HG03571 (cell line): ENCODE results near the gene SLC35G6.
A peak's percentile ranks its signal among the peaks of the same experiment; 100 is the strongest.
"Not testable (repeated sequence)": the region's sequence is repeated elsewhere in the genome, so short reads cannot be mapped to it uniquely, and the experiment has no call there.

Experiments
- ATAC-seq: cut with Tn5 transposase; IDR thresholded peaks from one replicate; pipeline ENCODE4 v1.9.1; 2021; ENCODE audit not compliant: unreplicated experiment

Gene SLC35G6

GRCh38 chr17:7478276-7479212 lies 2.7 kb upstream of the SLC35G6 start:
- ATAC-seq = no peak

- no peak for ATAC-seq
Observed at GRCh38 chr17:7479213-7480088, 1.8 kb upstream of the SLC35G6 start, which contains the start of gene ZBTB4. ZBTB4 (minus strand) TSS chr17:7479631; CDS start chr17:7466801, 12,830 bp downstream.

GRCh38 chr17:7480089-7480384 lies 1.2 kb upstream of the SLC35G6 start:
- no peak for ATAC-seq

DNA sequence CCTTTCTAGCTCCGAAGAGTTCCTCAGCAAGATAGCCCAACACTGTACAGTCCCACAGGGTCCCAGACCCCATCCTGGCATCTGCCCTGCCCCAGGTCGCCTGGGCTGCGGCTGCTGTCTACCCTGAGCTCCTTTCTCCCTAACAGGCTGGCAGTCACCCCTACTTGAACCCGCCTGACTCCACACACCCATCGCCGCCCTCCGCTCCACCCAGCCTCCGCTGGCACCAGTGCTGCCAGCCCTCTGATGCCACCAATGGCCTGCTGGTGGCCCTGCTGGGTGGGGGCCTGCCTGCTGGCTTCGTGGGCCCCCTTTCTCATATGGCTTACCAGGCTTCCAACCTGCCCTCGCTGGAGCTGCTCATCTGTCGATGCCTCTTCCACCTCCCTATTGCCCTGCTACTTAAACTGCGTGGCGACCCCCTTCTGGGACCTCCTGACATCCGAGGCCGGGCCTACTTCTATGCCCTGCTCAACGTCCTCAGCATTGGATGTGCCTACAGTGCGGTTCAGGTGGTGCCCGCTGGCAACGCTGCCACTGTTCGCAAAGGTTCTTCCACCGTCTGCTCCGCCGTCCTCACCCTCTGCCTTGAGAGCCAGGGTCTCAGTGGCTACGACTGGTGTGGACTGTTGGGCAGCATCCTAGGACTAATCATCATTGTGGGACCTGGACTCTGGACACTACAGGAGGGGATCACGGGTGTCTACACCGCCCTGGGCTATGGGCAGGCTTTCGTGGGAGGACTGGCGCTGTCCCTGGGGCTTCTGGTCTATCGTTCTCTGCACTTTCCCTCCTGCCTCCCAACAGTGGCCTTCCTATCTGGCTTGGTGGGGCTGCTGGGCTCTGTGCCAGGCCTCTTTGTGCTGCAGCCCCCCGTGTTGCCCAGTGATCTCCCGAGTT lies 846 bp downstream of the SLC35G6 start:
- not testable (repeated sequence) for ATAC-seq

DNA sequence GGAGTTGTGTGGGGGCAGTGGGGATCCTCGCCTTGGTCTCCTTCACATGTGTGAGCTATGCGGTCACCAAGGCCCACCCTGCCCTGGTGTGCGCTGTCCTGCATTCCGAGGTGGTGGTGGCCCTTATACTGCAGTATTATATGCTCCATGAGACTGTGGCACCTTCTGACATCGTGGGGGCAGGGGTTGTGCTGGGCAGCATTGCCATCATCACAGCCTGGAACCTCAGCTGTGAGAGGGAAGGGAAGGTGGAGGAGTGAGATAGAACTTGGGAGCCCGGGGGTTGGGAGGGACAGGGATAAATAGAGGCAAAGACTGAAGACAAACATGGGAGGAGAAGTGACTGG lies 1.5 kb downstream of the SLC35G6 start:
- not testable (repeated sequence) for ATAC-seq

DNA sequence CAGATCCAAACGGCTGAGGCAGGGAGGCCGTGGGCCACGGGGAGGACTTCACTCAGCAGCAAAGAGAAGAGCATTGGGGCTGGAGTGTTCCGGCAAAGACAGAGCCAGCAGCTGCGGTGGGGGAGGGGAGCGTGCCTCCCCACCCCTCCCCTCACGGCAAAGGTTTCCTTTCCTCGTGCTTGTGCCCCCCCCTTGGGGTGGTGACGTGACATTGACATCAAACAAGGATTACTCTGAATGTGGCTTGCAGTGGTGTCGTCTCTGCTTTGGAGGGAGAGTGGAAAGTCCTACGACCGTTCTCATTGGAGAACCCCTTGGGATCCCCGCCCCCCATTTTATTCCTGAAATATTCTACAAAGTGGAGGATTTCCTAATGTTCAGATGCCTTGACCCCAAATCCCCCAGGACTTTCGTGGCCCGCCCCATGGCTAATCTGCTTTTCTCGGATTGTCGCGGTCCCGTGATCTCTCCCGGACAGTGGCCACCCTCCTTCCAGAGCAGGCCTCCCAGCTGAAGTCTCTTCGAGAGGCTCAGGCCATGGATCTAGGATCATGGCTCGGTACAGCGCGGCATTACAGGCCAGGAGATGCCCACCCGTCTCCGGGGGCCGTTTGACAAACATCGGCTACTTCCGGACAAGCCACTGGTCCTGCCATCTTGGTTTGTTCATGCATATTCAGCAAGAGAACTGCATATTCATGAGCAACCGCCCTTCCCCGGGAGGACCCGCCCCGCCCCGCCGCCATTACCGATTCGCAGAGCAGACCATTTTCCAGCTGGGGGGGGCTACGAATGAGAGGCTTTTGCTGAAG lies 2.2 kb downstream of the SLC35G6 start:
- peak; percentile 30 for ATAC-seq

- peak; percentile 51 for ATAC-seq
Observed at GRCh38 chr17:7484067-7484918, 3.0 kb downstream of the SLC35G6 start, which contains the start of gene POLR2A. POLR2A (plus strand) TSS chr17:7484366.

- ATAC-seq = no peak
Observed at GRCh38 chr17:7484919-7485377, 3.7 kb downstream of the SLC35G6 start.

DNA sequence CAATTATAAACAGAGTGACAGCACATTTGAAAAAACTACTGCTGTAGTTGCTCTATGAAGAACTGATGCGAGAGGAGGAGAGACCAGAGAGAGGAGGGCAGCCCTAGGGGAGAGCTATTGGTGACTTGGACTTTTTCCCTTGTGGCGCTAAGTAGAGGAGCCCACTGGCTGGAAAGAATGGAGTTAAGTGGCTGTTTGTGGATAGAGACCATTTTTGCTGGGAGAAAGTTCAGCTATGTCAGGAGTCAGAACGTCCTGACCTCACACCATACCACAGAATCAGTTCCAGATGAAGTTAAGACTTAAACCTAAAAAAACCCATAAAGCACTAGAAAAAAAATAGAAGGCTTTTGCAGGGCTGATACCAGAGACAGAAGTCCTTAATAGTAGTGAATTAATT lies 4.9 kb downstream of the SLC35G6 start:
- ATAC-seq = no peak

- no peak for ATAC-seq
Observed at GRCh38 chr17:7490144-7490543, 8.9 kb downstream of the SLC35G6 start.

DNA sequence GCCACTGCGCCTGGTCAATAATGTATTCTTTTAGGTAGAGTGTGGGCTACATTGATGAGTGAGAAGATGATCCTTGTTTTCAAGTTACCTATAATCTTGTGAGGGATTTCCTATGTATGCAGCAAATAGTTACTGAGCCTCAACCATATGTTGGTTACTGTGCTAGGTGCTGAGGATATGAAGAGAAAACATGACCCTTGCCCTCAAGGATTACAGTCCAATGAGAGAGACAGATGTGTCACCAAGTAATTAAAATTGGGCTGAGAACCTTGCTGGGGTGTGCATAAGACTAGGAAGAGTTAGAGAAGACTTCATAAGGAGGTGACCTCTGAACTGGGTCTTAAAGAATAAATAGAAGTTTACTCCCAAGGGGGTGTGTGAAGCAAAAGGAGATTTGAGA lies 10.3 kb downstream of the SLC35G6 start:
- ATAC-seq = no peak

DNA sequence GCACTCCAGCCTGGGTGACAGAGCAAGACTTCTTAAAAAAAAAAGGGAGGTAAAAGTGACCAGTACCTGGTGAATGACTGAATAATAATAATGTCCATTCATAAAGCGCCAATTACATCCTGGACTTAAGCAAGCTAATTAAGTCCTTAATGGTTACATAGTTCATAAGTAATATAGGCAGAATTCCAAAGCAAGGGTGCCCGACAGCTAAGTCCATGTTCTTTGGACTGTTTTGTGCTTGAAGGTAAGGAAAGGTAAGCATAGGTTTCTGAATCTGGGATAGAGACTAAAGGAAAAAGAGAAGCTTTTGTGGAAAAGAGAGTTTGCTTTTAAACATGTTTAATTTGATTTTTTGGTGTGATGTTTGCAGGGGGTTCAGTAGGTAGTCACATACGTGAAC lies 12.7 kb downstream of the SLC35G6 start:
- ATAC-seq = no peak

GRCh38 chr17:7495906-7496434 lies 14.7 kb downstream of the SLC35G6 start:
- ATAC-seq = no peak

GRCh38 chr17:7496470-7497183 lies 15.4 kb downstream of the SLC35G6 start:
- no peak for ATAC-seq

- ATAC-seq = no peak
Observed at GRCh38 chr17:7497228-7497627, 16.0 kb downstream of the SLC35G6 start.

- no peak for ATAC-seq
Observed at GRCh38 chr17:7497636-7498035, 16.4 kb downstream of the SLC35G6 start.

DNA sequence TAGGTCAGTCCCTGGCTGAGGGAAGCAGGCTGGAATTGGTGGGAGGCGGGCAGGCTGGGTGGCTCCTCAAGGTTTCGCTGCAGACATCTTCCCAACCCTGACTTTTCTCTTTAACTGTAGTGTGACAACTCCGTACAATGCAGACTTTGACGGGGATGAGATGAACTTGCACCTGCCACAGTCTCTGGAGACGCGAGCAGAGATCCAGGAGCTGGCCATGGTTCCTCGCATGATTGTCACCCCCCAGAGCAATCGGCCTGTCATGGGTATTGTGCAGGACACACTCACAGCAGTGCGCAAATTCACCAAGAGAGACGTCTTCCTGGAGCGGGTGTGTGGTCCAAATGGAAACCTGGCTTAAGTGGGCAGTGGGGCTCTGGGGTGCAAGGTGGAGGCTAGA lies 17.9 kb downstream of the SLC35G6 start:
- ATAC-seq = no peak

DNA sequence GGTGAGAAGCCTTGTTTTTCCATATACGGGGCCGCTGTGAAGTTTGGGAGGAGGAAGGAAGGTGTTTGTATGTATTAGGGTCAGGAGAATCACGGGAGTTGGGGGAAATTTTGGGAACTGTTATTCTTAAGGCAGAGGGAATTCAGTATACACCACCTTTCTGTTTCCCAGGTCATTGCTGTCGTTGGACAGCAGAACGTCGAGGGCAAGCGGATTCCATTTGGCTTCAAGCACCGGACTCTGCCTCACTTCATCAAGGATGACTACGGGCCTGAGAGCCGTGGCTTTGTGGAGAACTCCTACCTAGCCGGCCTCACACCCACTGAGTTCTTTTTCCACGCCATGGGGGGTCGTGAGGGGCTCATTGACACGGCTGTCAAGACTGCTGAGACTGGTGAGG lies 20.5 kb downstream of the SLC35G6 start:
- ATAC-seq = no peak
